CD4-positive, alpha-beta T cell (primary cell): ENCODE data around the gene KIF17. TPM values are rescaled to one million over a fixed set of nuclear protein-coding genes. Genes with fewer than 3 reads are reported as not detected.

Source experiments
- ATAC-seq: fragments of 200-7000 bp; cut with Tn5 transposase; one replicate; pipeline ENCODE4 v1.10.0; 2022; ENCODE audit warnings: mild to moderate bottlenecking; ENCODE audit not compliant: poor library complexity
- CTCF ChIA-PET: fragments of 350-600 bp; sonication (Branson Sonifier 250); formaldehyde crosslinking; loops from one replicate; lab custom pipeline; 2021; ENCODE audit warnings: antibody characterized with exemption, inconsistent platforms; lab: Charles Lee
- POLR2A ChIA-PET: fragments of 350-600 bp; sonication (Branson Sonifier 250); formaldehyde crosslinking; loops from one replicate; lab custom pipeline; 2021; ENCODE audit warnings: antibody characterized with exemption, inconsistent platforms; lab: Charles Lee
- DNase-seq, 14 experiments: peaks; one replicate each; pipeline ENCODE4 v3.0.0-alpha.2; 2013 to 2020; ENCODE audit warnings: mixed read lengths in 2 of 14
- H3K27ac ChIP-seq, 2 donors: one replicate each; pipeline versions ENCODE4 v1.5.1 to v1.7.0; 2013; ENCODE audit warnings: low read length in 2 of 2, low read depth in 1 of 2, mild to moderate bottlenecking in 1 of 2
- H3K27me3 ChIP-seq, 2 experiments: 1 replicate in 1 of 2; 2 replicates in 1 of 2; pipeline versions ENCODE4 v1.6.1 to v1.7.0; 2013; ENCODE audit warnings: low read length in 2 of 2, control low read depth in 1 of 2, mild to moderate bottlenecking in 1 of 2, moderate library complexity in 1 of 2; ENCODE audit not compliant: insufficient read depth in 2 of 2, control insufficient read depth in 1 of 2
- H3K36me3 ChIP-seq: one replicate; pipeline ENCODE4 v1.6.1; 2013; ENCODE audit warnings: low read length, control low read depth; ENCODE audit not compliant: insufficient read depth
- H3K4me1 ChIP-seq: one replicate; pipeline ENCODE4 v1.6.1; 2013; ENCODE audit warnings: low read length, control low read depth; ENCODE audit not compliant: insufficient read depth
- H3K4me3 ChIP-seq: one replicate; pipeline ENCODE4 v1.5.1; 2013; ENCODE audit warnings: mild to moderate bottlenecking, low read length, moderate library complexity
- H3K9me3 ChIP-seq, 2 experiments: 1 replicate in 1 of 2; 2 replicates in 1 of 2; pipeline versions ENCODE4 v1.6.1 to v1.7.0; 2013; ENCODE audit warnings: low read length in 2 of 2, mild to moderate bottlenecking in 2 of 2, control low read depth in 1 of 2, moderate library complexity in 1 of 2; ENCODE audit not compliant: control insufficient read depth in 1 of 2, insufficient read depth in 1 of 2
- H3K27ac Mint-ChIP-seq: one replicate; pipeline ENCODE4 v1.8.0; 2020; ENCODE audit warnings: mixed read lengths
- H3K27me3 Mint-ChIP-seq: one replicate; pipeline ENCODE4 v1.8.0; 2021; ENCODE audit warnings: mixed read lengths
- H3K36me3 Mint-ChIP-seq: one replicate; pipeline ENCODE4 v1.8.0; 2021; ENCODE audit warnings: low read depth, mixed read lengths
- H3K4me1 Mint-ChIP-seq: one replicate; pipeline ENCODE4 v1.8.0; 2021; ENCODE audit warnings: low read depth, mixed read lengths
- H3K4me3 Mint-ChIP-seq: one replicate; pipeline ENCODE4 v1.8.0; 2020; ENCODE audit warnings: mild to moderate bottlenecking, mixed read lengths
- H3K9me3 Mint-ChIP-seq: one replicate; pipeline ENCODE4 v1.8.0; 2020; ENCODE audit warnings: mixed read lengths
- intact Hi-C, 2 experiments: fragments of 100-400 bp; cut with DNase I in 1 of 2; cut with micrococcal nuclease in 1 of 2; formaldehyde crosslinking; loops; one replicate each; pipeline versions ENCODE4 v1.15.1 to v1.9.0; 2023 to 2025; cut with DNase I, micrococcal nuclease
- total RNA-seq, 174 experiments: library from RNA in 2 of 174; stranded (reverse) in 2 of 174; gene quantifications; one replicate each; pipeline ENCODE4 v1.2.3 and lab custom pipeline; 2021 to 2026
- TF ChIP-seq, protein P1 (sequence below): fragments of 200-600 bp; IDR thresholded peaks from one replicate; pipeline ENCODE4 v1.8.0; 2022; ENCODE audit warnings: antibody characterized with exemption, mild to moderate bottlenecking

Gene KIF17
- total RNA-seq, 2 experiments from 2014 or later = not detected

DNA sequence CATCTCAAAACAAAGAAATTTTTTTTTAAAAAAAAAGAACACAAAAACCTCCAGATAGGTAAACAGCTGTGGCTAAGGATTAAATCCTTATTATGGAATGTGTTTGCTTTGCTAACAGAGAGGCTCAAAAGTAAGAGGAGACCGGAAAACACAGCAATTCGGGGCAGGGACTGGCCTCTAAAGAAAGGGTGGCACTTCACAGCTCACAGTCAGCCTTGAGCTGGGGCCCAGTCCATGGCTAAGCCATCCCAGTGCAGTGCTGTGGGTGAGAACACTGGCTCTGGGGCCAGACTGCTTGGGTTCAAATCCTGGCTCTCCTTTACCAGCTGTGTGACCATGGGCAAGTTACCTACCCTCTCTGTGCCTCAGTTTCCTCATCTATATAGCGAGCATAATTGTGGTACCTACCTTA is 28.2 kb downstream of the KIF17 start:
- Histone ChIP-seq H3K27me3 (no peaks in the 10 kb centered on the region), H3K27ac (no peak overlapping the region), H3K36me3 (no peaks in the 10 kb centered on the region), H3K4me3 (no peak overlapping the region), H3K9me3 (no peaks in the 10 kb centered on the region), H3K4me1 (no peaks in the 10 kb centered on the region)
- ChIA-PET POLR2A (no interaction called here), CTCF (no interaction called here)
- no peaks in the 10 kb centered on the region for H3K4me1 Mint-ChIP-seq
- ATAC-seq (no peak), DNase-seq (no peak)
- H3K9me3 Mint-ChIP-seq = no peaks in the 10 kb centered on the region
- TF ChIP-seq, protein P1, sequence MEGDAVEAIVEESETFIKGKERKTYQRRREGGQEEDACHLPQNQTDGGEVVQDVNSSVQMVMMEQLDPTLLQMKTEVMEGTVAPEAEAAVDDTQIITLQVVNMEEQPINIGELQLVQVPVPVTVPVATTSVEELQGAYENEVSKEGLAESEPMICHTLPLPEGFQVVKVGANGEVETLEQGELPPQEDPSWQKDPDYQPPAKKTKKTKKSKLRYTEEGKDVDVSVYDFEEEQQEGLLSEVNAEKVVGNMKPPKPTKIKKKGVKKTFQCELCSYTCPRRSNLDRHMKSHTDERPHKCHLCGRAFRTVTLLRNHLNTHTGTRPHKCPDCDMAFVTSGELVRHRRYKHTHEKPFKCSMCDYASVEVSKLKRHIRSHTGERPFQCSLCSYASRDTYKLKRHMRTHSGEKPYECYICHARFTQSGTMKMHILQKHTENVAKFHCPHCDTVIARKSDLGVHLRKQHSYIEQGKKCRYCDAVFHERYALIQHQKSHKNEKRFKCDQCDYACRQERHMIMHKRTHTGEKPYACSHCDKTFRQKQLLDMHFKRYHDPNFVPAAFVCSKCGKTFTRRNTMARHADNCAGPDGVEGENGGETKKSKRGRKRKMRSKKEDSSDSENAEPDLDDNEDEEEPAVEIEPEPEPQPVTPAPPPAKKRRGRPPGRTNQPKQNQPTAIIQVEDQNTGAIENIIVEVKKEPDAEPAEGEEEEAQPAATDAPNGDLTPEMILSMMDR = no peak
- no peaks in the 10 kb centered on the region for H3K27me3 Mint-ChIP-seq
- no peak overlapping the region for H3K27ac Mint-ChIP-seq
- intact Hi-C loops = loop anchor here in 1 of 2 experiments (10.0 kb wide), 2 partner anchors 205 to 285 kb away; no protein-coding TSS in a partner anchor
- no peak overlapping the region for H3K4me3 Mint-ChIP-seq
- no peaks in the 10 kb centered on the region for H3K36me3 Mint-ChIP-seq

DNA sequence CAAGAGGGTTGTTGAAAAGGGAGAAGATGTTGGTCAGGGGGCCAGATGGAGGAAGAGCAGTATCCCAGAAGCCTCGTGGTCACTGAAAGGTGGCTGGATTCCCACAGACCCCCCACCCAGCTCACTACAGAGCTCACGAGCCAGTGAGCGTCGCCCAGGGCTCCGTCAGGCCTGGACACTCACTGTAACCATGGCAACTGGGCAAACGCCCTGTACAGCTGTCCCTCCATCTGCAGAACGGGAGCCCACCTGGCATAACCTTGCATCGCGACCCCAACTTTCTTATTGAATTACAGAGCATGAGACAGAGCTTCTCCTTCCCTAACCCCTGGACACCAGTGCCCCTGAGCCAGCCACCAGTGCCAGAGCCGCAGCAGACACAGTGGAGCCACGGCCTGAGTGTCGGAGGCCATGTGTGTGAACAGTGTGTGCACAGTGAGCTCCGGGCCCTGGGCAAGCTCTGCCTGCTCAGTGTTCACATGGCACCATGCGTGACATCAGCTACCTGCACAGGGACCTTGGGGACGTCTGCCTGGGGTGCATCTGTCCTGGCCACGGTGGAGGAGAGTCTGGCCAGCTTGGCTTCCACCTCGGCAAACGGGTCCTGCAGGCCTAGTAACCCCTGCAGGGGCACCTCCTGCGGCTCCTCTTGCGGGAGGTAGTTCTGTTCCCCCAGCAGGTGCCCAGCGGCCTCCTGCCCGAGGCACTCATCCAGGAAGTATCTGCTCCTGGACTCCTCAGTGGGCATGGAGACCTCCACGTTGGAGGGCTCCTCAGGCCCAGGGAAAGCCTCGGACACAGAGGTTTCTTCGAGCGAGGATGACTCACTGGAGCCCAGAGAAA is 30.7 kb downstream of the KIF17 start:
- no peak overlapping the region for H3K4me3 ChIP-seq
- no peak overlapping the region for H3K27ac ChIP-seq
- no peak overlapping the region for H3K4me3 Mint-ChIP-seq
- no peaks in the 10 kb centered on the region for H3K9me3 ChIP-seq
- no peaks in the 10 kb centered on the region for H3K4me1 Mint-ChIP-seq
- H3K27ac Mint-ChIP-seq = no peak overlapping the region
- no peaks in the 10 kb centered on the region for H3K9me3 Mint-ChIP-seq
- H3K27me3 Mint-ChIP-seq = no peaks in the 10 kb centered on the region
- TF ChIP-seq, protein P1 = no peak
- no peaks in the 10 kb centered on the region for H3K36me3 ChIP-seq
- intact Hi-C loops = no loop called here
- H3K36me3 Mint-ChIP-seq = no peaks in the 10 kb centered on the region
- ChIA-PET POLR2A (no interaction called here), CTCF (no interaction called here)
- no peak for DNase-seq
- peaks cover 2% of the 10 kb centered on the region for H3K4me1 ChIP-seq
- H3K27me3 ChIP-seq = no peaks in the 10 kb centered on the region
- ATAC-seq = no peak

DNA sequence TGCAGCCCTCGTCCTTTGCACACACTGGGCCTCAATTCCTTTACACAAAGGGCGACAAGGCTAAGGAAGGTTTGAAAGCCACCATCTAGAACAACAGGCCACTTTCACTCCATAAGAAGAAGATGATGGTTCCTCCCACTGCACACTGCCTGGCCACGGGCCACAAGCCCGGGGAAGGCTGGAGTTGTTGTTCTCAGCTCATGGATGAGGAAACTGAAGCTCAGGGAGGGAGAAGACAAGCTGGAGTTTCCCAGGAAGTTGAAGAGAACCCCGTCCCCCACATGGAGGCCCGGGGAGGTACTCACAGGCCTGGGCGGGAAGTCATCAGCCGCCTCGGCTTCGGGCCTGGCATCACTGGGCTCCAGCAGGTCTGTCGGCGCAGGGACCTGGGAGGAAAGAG is 32.1 kb downstream of the KIF17 start:
- no peak overlapping the region for H3K4me3 Mint-ChIP-seq
- H3K27ac ChIP-seq = no peak overlapping the region
- H3K27me3 ChIP-seq = no peaks in the 10 kb centered on the region
- H3K4me1 Mint-ChIP-seq = no peaks in the 10 kb centered on the region
- no peak for ATAC-seq
- no peak overlapping the region for H3K27ac Mint-ChIP-seq
- TF ChIP-seq, protein P1 = no peak
- peaks cover 2% of the 10 kb centered on the region for H3K4me1 ChIP-seq
- no peaks in the 10 kb centered on the region for H3K36me3 ChIP-seq
- intact Hi-C loops = no loop called here
- H3K9me3 Mint-ChIP-seq = no peaks in the 10 kb centered on the region
- ChIA-PET POLR2A (no interaction called here), CTCF (no interaction called here)
- H3K4me3 ChIP-seq = no peak overlapping the region
- no peaks in the 10 kb centered on the region for H3K27me3 Mint-ChIP-seq
- H3K36me3 Mint-ChIP-seq = no peaks in the 10 kb centered on the region
- no peak for DNase-seq
- no peaks in the 10 kb centered on the region for H3K9me3 ChIP-seq
